Measurements from ENCODE around the gene ATG16L2.

The ATG16L2 gene

GRCh38 chr11:72876147-72876546 lies 61.9 kb downstream of the ATG16L2 start:
- H3K36me3 ChIP-seq (ENCODE audit: insufficient read depth, low read length), result no peaks in the 10 kb centered on the region

More at GRCh38 chr11:72876147-72876546, 61.9 kb downstream of the ATG16L2 start:
- Histone ChIP-seq H3K4me3 (ENCODE audit: low read length) (no peak overlapping the region), H3K4me1 (ENCODE audit: insufficient read depth, low read length) (no peaks in the 10 kb centered on the region), H3K9ac (ENCODE audit: low read depth, low read length) (no peak overlapping the region), H3K9me3 (ENCODE audit: insufficient read depth, low read depth, low read length) (no peaks in the 10 kb centered on the region), H3K27ac (ENCODE audit: low read depth, low read length) (no peak overlapping the region), H3K27me3 (ENCODE audit: insufficient read depth, low read length) (no peaks in the 10 kb centered on the region)
- WGBS, result 92% methylated on average over 3 of the region's 3 CpGs
